PC-9 (cell line): ENCODE measurements around the gene HS3ST3A1. TPM values are rescaled to one million over a fixed set of nuclear protein-coding genes. Genes with fewer than 3 reads are reported as not detected.

Source experiments
- BruUV-seq: library from RNA; stranded (reverse); fragments of 400-500 nt; replicated peaks from 2 replicates; lab custom pipeline; 2021; lab: Mats Ljungman, UMichigan
- CTCF ChIA-PET: fragments of 300-600 bp; sonication (Branson Sonifier 250); formaldehyde crosslinking; loops from one replicate; lab custom pipeline; 2022; ENCODE audit warnings: antibody characterized with exemption; lab: Charles Lee
- POLR2A ChIA-PET: fragments of 300-600 bp; sonication (Branson Sonifier 250); formaldehyde crosslinking; loops from one replicate; lab custom pipeline; 2022; ENCODE audit warnings: antibody characterized with exemption; ENCODE audit not compliant: unreplicated experiment; lab: Charles Lee
- DNase-seq, 2 experiments: peaks; one replicate each; pipeline versions ENCODE4 v3.0.0 to v3.0.0-alpha.2; 2015 to 2022; ENCODE audit warnings: mixed read lengths in 1 of 2
- H2AFZ ChIP-seq: fragments of 200-600 bp; sonication (generic); 2 replicates; pipeline ENCODE4 v1.8.1; 2017; ENCODE audit warnings: antibody characterized with exemption
- H3F3A ChIP-seq: fragments of 200-600 bp; sonication (generic); 2 replicates; pipeline ENCODE4 v1.8.1; 2017; ENCODE audit warnings: antibody characterized with exemption, mild to moderate bottlenecking, low read depth; ENCODE audit not compliant: insufficient read depth
- H3K27ac ChIP-seq: fragments of 200-600 bp; sonication (generic); 2 replicates; pipeline ENCODE4 v1.6.1; 2016; ENCODE audit warnings: mixed run types
- H3K27me3 ChIP-seq: fragments of 200-600 bp; sonication (generic); 2 replicates; pipeline ENCODE4 v1.6.1; 2016; ENCODE audit warnings: low read depth, mixed run types; ENCODE audit not compliant: insufficient read depth
- H3K36me3 ChIP-seq: fragments of 200-600 bp; sonication (generic); 2 replicates; pipeline ENCODE4 v1.6.1; 2016; ENCODE audit warnings: low read depth, mixed run types
- H3K4me1 ChIP-seq: fragments of 200-600 bp; sonication (generic); replicated peaks from 2 replicates; pipeline ENCODE4 v1.6.1; 2016; ENCODE audit warnings: mixed run types; ENCODE audit not compliant: insufficient read depth
- H3K4me2 ChIP-seq: fragments of 200-600 bp; sonication (generic); 2 replicates; pipeline ENCODE4 v1.6.1; 2017; ENCODE audit warnings: mixed run types
- H3K4me3 ChIP-seq: fragments of 200-600 bp; sonication (generic); 2 replicates; pipeline ENCODE4 v1.6.1; 2016; ENCODE audit warnings: mixed run types
- H3K79me2 ChIP-seq: fragments of 200-600 bp; sonication (generic); 2 replicates; pipeline ENCODE4 v1.6.1; 2017; ENCODE audit warnings: low read depth, mixed run types
- H3K9me2 ChIP-seq: fragments of 200-600 bp; sonication (generic); 2 replicates; pipeline ENCODE4 v1.8.1; 2017; ENCODE audit warnings: mild to moderate bottlenecking; ENCODE audit not compliant: insufficient read depth
- H3K9me3 ChIP-seq: fragments of 200-600 bp; sonication (generic); 2 replicates; pipeline ENCODE4 v1.8.1; 2016; ENCODE audit warnings: low read depth; ENCODE audit not compliant: insufficient read depth
- H4K20me1 ChIP-seq: fragments of 200-600 bp; sonication (generic); 2 replicates; pipeline ENCODE4 v1.8.1; 2017; ENCODE audit not compliant: insufficient read depth
- EZH2 ChIP-seq: fragments of 200-600 bp; sonication (generic); IDR thresholded peaks from 2 replicates; pipeline ENCODE4 v1.8.0; 2017; ENCODE audit warnings: antibody characterized with exemption, low read depth
- intact Hi-C: fragments of 100-400 bp; cut with micrococcal nuclease; formaldehyde crosslinking; loops from one replicate; pipeline ENCODE4 v1.10.0; 2022; ENCODE audit not compliant: unreplicated experiment
- total RNA-seq: library from RNA; stranded (reverse); gene quantifications from 2 replicates; pipeline ENCODE4 v1.2.3, GENCODE V29; 2021
- TF ChIP-seq, protein P1 (sequence below): fragments of 200-600 bp; sonication (generic); conservative IDR thresholded peaks from 2 replicates; pipeline ENCODE4 v1.6.1; 2017; ENCODE audit warnings: mixed run types, antibody characterized with exemption, mild to moderate bottlenecking, moderate library complexity

Gene HS3ST3A1
- total RNA-seq, 1 experiment from 2014 or later = not detected

DNA sequence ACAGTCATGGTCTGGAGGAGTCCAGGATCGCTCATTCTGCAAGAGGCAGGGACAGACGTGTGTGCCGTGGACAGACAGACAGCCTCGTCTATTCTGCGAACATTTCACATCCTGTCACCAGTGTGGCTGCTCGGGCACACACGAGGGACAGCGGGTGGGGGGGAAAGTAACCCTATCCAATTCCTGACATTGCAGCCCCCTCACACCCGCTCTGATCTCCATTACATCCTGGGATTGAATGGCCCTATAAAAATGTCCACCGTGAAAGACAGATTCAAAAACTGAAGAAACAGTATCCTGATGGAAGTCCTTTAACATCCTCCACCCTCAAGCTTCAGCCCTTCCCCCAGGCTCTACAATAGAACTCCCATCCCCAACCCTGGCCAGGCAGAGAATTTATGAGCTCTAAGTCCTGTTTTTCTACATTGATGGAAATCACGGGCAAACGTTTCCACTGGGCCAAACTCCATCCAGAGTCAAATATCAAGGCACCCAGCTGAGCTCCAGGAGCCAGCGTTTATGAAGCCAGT lies 39.4 kb downstream of the HS3ST3A1 start:
- H3K9me2 ChIP-seq = no peaks in the 10 kb centered on the region
- H3K4me2 ChIP-seq = no peak overlapping the region
- no peaks in the 10 kb centered on the region for H3K36me3 ChIP-seq
- CTCF ChIA-PET = no interaction called here
- intact Hi-C loops = no loop called here
- no peak overlapping the region for H2AFZ ChIP-seq
- H3K4me3 ChIP-seq = no peak overlapping the region
- H3K79me2 ChIP-seq = no peaks in the 10 kb centered on the region
- H3K9me3 ChIP-seq = no peaks in the 10 kb centered on the region
- no TSS peak for BruUV-seq
- no peak for DNase-seq
- no peaks in the 10 kb centered on the region for H3K27me3 ChIP-seq
- POLR2A ChIA-PET = no interaction called here
- H4K20me1 ChIP-seq = no peaks in the 10 kb centered on the region
- no peak for TF ChIP-seq EZH2
- TF ChIP-seq, protein P1, sequence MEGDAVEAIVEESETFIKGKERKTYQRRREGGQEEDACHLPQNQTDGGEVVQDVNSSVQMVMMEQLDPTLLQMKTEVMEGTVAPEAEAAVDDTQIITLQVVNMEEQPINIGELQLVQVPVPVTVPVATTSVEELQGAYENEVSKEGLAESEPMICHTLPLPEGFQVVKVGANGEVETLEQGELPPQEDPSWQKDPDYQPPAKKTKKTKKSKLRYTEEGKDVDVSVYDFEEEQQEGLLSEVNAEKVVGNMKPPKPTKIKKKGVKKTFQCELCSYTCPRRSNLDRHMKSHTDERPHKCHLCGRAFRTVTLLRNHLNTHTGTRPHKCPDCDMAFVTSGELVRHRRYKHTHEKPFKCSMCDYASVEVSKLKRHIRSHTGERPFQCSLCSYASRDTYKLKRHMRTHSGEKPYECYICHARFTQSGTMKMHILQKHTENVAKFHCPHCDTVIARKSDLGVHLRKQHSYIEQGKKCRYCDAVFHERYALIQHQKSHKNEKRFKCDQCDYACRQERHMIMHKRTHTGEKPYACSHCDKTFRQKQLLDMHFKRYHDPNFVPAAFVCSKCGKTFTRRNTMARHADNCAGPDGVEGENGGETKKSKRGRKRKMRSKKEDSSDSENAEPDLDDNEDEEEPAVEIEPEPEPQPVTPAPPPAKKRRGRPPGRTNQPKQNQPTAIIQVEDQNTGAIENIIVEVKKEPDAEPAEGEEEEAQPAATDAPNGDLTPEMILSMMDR = no peak
- no peaks in the 10 kb centered on the region for H3F3A ChIP-seq
- H3K4me1 ChIP-seq = no peaks in the 10 kb centered on the region
- H3K27ac ChIP-seq = no peak overlapping the region

DNA sequence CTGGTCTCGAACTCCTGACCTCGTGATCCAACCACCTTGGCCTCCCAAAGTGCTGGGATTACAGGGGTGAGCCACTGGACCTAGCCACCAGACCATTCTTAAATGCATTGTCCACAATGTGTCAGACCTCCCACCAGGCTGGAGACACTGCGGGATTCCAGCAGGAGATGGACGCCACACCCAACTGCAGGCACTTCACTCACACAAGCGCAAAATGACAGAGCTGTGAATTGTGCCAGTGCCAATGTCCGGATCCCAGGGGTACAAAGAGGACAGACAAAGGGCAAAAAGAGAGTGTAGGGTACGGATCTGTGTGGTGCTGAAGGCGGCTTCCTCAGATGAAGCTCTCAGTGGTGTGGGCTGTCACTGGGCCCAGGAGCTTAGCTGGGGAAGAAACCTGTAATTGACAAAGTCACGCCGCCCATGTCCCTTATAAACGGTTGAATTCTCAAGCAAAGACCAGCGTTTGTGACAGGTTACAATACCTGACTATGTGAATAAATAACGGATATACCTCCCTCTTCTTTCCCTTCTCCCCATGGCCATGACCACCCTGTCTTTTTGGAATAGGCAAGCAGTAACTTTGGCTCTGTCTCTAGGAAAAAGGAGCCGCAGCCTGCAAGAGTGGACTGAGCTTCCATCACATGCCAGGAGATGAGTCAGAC lies 40.0 kb downstream of the HS3ST3A1 start:
- Histone ChIP-seq H3K9me2 (no peaks in the 10 kb centered on the region), H3K79me2 (no peaks in the 10 kb centered on the region), H3K4me1 (no peaks in the 10 kb centered on the region), H3K27me3 (no peaks in the 10 kb centered on the region), H3K4me2 (no peak overlapping the region), H3K36me3 (no peaks in the 10 kb centered on the region), H4K20me1 (no peaks in the 10 kb centered on the region), H3K9me3 (no peaks in the 10 kb centered on the region), H3K4me3 (no peak overlapping the region), H3K27ac (no peak overlapping the region), H2AFZ (no peak overlapping the region), H3F3A (no peaks in the 10 kb centered on the region)
- ChIA-PET CTCF (no interaction called here), POLR2A (no interaction called here)
- TF ChIP-seq, protein P1 = no peak
- no peak for TF ChIP-seq EZH2
- DNase-seq = no peak
- intact Hi-C loops = no loop called here
- BruUV-seq = no TSS peak

DNA sequence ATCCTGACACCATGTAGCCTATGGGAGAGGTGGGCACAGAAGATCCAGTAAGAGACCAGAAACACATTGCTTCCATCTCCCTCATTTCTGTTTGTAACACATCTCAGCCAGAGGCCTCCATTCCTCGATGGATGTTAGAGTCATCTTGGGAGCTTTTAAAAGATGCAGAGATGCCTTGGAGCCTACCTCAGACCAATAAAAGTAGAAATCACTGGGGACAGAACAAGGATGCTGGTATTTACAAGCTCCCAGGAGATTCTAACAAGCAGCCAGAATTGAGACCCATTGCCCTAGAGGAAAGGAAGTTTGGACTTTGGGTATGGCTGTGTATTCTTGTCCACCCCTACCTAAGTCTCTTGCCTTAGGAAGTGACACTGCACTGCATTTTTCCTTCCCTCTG lies 40.8 kb downstream of the HS3ST3A1 start:
- no peak overlapping the region for H3K4me2 ChIP-seq
- no TSS peak for BruUV-seq
- H2AFZ ChIP-seq = no peak overlapping the region
- no peaks in the 10 kb centered on the region for H3K4me1 ChIP-seq
- H4K20me1 ChIP-seq = no peaks in the 10 kb centered on the region
- H3K27ac ChIP-seq = no peak overlapping the region
- H3K9me2 ChIP-seq = no peaks in the 10 kb centered on the region
- H3K79me2 ChIP-seq = no peaks in the 10 kb centered on the region
- TF ChIP-seq EZH2 = no peak
- TF ChIP-seq, protein P1 = no peak
- H3F3A ChIP-seq = no peaks in the 10 kb centered on the region
- intact Hi-C loops = no loop called here
- H3K27me3 ChIP-seq = no peaks in the 10 kb centered on the region
- no peaks in the 10 kb centered on the region for H3K9me3 ChIP-seq
- CTCF ChIA-PET = no interaction called here
- DNase-seq = no peak
- POLR2A ChIA-PET = no interaction called here
- H3K4me3 ChIP-seq = no peak overlapping the region
- H3K36me3 ChIP-seq = no peaks in the 10 kb centered on the region
